NT2/D1 (cell line): Measurements from ENCODE around the gene CCDC172.

ENCODE experiments used
- SUZ12 ChIP-seq: IDR thresholded peaks from 2 replicates; pipeline ENCODE4 v1.6.1; 2011; ENCODE audit not compliant: insufficient read length, insufficient read depth; ENCODE audit errors: extremely low read depth
- YY1 ChIP-seq: IDR thresholded peaks from 2 replicates; pipeline ENCODE4 v1.6.1; 2011; ENCODE audit not compliant: insufficient read length, insufficient read depth
- ZNF274 ChIP-seq: IDR thresholded peaks from 2 replicates; pipeline ENCODE4 v1.6.1; 2011; ENCODE audit warnings: mild to moderate bottlenecking, low read depth, low read length

DNA sequence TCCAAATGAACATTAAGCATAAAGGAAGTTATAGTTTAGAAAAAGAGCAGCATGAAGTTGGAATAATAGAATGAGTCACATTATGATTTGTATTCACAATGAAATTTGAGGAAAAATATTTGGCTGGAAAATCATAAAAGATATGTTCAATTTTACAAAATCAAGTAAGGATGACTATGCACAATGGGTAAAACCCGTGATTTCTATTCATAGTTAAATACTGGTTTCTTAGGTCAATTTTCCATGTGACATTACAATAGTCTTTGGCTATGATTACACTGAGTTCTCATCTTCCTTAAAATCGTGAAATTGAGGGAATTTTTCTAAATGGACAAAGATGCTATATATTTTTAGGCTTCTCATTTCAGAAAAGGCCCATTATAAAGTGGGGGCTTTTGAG lies 17.4 kb upstream of the CCDC172 start:
- TF ChIP-seq SUZ12, result no peak
- TF ChIP-seq ZNF274, result no peak
- no peak for TF ChIP-seq YY1
